Right cardiac atrium (tissue), 5 donors: Measurements from ENCODE around the gene SOX6. TPM values are rescaled to one million over a fixed set of nuclear protein-coding genes. Genes with fewer than 3 reads are reported as not detected.
A peak's percentile ranks its signal among the peaks of the same experiment; 100 is the strongest.
"Not testable (repeated sequence)": the region's sequence is repeated elsewhere in the genome, so short reads cannot be mapped to it uniquely, and the experiment has no call there.

ENCODE experiments used
- ATAC-seq, 2 donors: fragments of 200-7000 bp; cut with Tn5 transposase; one replicate each; pipeline versions ENCODE4 v1.8.0 to v1.9.1; 2020; ENCODE audit warnings: moderate library complexity in 2 of 2, mild to moderate bottlenecking in 1 of 2
- DNase-seq, 3 donors: peaks; one replicate each; pipeline ENCODE4 v3.0.0-alpha.2; 2020
- H3K27ac ChIP-seq: one replicate; pipeline ENCODE4 v1.5.1; 2013; ENCODE audit warnings: mild to moderate bottlenecking, low read length, control low read depth, moderate library complexity
- H3K27me3 ChIP-seq: one replicate; pipeline ENCODE4 v1.6.1; 2013; ENCODE audit not compliant: control insufficient read depth, insufficient read depth
- H3K4me1 ChIP-seq: one replicate; pipeline ENCODE4 v1.6.1; 2013; ENCODE audit warnings: low read length; ENCODE audit not compliant: control insufficient read depth, insufficient read depth
- H3K4me3 ChIP-seq: one replicate; pipeline ENCODE4 v1.5.1; 2013; ENCODE audit warnings: low read length, control low read depth
- H3K9me3 ChIP-seq: one replicate; pipeline ENCODE4 v1.6.1; 2013; ENCODE audit warnings: low read length; ENCODE audit not compliant: control insufficient read depth
- WGBS: extraction: QIAGEN DNeasy Blood & Tissue Kit; methylation state at CpG from one replicate; pipeline ENCODE4 v1.1.7; 2013; 5-methylcytosine and 5-hydroxymethylcytosine counted together
- intact Hi-C, 4 donors: fragments of 100-400 bp; cut with DNase I; formaldehyde crosslinking; loops; one replicate each; pipeline versions ENCODE4 v1.11.0 to v1.14.0; 2022 to 2023
- polyA plus RNA-seq: library from polyadenylated mRNA; stranded (reverse); fragments of 200-250 nt; gene quantifications from one replicate; pipeline ENCODE4 v1.2.3, GENCODE V29; 2013
- total RNA-seq, 4 donors: library from RNA; stranded (reverse); fragmentation: NEBNext Ultra II Directional; extraction: Animal tissue kit (Norgen Biotek cat#: 25700); gene quantifications; one replicate each; pipeline ENCODE4 v1.2.1, GENCODE V29; 2021
- donor health status: healthy with polysubstance abuse.
- donor health status: DM: no; HTN: yes; CAD: no.
- donor health status: DM: no; HTN: no; CAD: no.
- donor health status: DM: no; HTN: yes; CAD: no; lungs with severe emphysema.
- donor health status: DM: yes; HTN: yes; CAD: no.

SOX6 gene
- total and polyA plus RNA-seq, 5 donors: 3.3 to 26.7 (median 22.4) TPM

DNA sequence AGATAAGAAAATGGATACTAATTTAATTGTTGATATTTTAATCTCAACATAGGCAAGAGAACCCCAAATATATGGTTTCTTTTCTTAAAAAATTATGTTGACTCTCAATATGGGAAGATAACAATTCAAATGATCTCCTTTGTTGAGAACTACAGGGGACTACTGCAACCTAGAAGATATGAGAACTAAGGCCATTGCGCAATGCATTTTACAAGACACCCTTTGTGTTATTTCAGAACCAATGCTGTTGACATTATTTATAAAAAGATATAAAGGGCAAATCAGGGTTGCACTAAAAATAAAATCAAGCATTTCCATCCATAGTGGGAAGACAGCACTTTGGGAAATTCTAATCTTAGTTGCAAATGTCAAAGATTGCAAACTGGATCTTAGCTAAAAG, 322.3 kb downstream of the SOX6 start:
- Histone ChIP-seq H3K4me3 (no peak overlapping the region), H3K27me3 (no peaks in the 10 kb centered on the region), H3K4me1 (no peaks in the 10 kb centered on the region), H3K27ac (no peak overlapping the region), H3K9me3 (no peaks in the 10 kb centered on the region)
- intact Hi-C loops: no loop called here
- DNase-seq (no peak), ATAC-seq (no peak)
- 84% methylated on average over 1 of the region's 1 CpG for WGBS

DNA sequence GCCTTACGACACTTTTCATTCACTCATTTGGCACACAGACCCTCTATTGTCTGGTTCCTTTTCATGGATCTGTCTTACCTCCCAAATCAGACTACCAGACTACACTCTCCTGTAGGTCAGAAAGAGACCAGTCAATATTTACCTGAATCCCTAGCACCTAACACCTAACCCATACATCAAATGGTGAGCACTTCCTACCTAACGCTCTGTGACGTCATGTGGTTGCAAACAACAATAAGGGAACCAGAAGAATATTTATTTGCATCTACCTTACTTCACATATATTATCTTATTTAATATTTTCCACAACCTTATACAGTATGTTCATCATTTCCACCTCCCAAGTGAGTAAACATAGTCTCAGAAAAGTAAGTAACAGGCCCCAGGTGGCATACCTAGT, 323.4 kb downstream of the SOX6 start:
- H3K4me3 ChIP-seq: no peak overlapping the region
- over 99% methylated on average over 3 of the region's 3 CpGs for WGBS
- H3K27me3 ChIP-seq: no peaks in the 10 kb centered on the region
- no peak overlapping the region for H3K27ac ChIP-seq
- H3K4me1 ChIP-seq: no peaks in the 10 kb centered on the region
- ATAC-seq: no peak
- intact Hi-C loops: no loop called here
- DNase-seq: no peak
- H3K9me3 ChIP-seq: no peaks in the 10 kb centered on the region

DNA sequence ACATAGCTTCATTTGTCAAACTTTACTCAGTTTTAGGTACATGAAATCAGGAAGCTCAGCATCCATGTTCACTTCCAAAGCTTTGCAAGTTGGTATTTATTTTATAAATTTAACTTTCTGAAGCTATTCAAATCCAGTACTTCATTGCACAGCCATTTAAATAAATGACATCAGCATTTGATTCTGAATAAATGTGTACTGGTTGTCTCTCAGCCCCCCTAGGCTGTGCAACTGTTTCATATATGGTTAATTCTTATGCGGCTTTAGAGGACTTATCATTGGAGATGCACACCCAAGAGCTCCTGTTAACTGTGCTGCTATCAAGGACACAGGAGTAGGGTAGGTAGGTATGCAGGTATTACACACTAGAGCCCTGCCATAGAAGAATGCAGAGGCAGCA, 325.1 kb downstream of the SOX6 start:
- WGBS: 94% methylated on average over 1 of the region's 1 CpG
- DNase-seq: no peak
- Histone ChIP-seq H3K27ac (no peak overlapping the region), H3K4me1 (no peaks in the 10 kb centered on the region), H3K9me3 (no peaks in the 10 kb centered on the region), H3K4me3 (no peak overlapping the region), H3K27me3 (no peaks in the 10 kb centered on the region)
- intact Hi-C loops: no loop called here
- ATAC-seq: no peak

DNA sequence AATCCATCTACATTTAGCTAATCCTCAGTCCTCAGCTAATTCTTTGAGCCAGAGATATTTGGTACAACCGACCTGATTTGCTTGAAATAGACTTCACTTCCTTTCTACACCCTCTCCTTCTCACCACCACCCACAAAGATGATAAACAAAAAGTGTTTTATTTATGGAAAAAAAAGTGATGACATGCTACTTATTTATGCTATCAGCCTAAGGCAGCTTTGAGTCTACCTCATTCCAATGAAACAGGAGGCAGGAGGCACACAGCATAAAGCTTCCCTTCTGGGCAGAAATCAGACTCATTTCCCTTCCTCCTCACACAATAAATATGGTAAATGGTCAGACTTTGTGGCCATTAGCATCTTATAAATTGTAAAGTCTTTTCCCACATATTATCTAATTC, 325.7 kb downstream of the SOX6 start:
- Histone ChIP-seq H3K4me3 (no peak overlapping the region), H3K4me1 (no peaks in the 10 kb centered on the region), H3K27ac (no peak overlapping the region), H3K9me3 (no peaks in the 10 kb centered on the region), H3K27me3 (no peaks in the 10 kb centered on the region)
- DNase-seq (no peak), ATAC-seq (no peak)
- 17% methylated on average over 1 of the region's 1 CpG for WGBS
- intact Hi-C loops: no loop called here

DNA sequence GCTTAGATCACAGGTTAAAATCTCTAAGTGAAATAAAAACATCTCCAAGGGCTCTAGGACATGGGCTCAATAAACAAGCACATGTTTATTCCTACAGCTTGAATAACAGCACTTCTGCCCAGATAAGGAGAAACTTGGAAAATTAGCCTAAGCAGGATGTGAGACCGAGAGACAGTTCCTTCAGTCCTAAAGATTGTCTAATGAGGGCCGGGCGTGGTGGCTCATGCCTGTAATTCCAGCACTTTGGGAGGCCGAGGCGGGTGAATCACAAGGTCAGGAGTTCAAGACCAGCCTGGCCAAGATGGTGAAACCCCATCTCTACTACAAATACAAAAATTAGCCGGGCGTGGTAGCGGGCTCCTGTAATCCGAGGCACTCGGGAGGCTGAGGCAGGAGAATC, 327.2 kb downstream of the SOX6 start:
- H3K27ac ChIP-seq, H3K4me3 ChIP-seq, H3K9me3 ChIP-seq, H3K27me3 ChIP-seq, intact Hi-C loops, H3K4me1 ChIP-seq, ATAC-seq: not testable (repeated sequence)
- 93% methylated on average over 10 of the region's 10 CpGs for WGBS
- peak in 1 of 3 donors; percentile 4 for DNase-seq

DNA sequence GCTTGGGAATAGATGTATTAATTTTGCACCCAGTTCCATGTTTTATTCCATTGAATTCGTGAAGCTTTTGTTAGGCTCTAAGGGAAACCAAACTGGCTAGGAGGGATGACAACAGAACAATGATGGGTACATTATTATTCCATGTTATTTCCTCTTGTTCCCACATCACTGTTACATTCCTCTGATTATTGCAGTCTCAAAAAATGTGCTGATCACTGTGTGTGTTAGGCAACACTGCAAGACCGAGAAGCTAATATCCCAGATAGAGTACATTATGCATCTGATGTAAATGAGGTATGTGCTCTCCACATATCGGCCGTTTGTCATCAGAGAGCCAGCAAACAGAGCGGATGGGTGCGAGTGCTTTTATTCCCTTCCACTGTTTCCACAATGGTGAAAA, 327.9 kb downstream of the SOX6 start:
- DNase-seq (peak in 1 of 3 donors; percentile 14), ATAC-seq (no peak)
- Histone ChIP-seq H3K27me3 (no peaks in the 10 kb centered on the region), H3K27ac (no peak overlapping the region), H3K9me3 (no peaks in the 10 kb centered on the region), H3K4me1 (no peaks in the 10 kb centered on the region), H3K4me3 (no peak overlapping the region)
- intact Hi-C loops: no loop called here
- WGBS: 88% methylated on average over 6 of the region's 6 CpGs

DNA sequence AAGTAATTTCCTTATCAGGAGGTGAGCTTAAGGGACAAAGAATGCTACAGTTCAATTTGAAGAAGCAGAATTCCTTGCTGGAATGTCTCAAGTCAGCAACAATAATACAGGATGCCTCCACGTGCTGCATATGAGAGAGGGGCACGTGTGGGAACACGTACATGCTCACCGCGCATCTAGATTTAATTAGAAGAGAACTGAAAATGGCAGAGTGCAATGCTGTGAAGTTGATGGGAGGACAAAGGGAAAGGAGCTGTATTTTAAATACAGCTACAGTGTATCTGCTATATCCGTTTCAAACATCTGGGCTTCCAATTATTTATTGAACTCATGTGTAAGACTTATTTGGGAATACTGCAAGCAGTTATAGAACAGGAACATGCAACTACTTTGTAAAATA, 328.7 kb downstream of the SOX6 start:
- DNase-seq: no peak
- Histone ChIP-seq H3K27me3 (no peaks in the 10 kb centered on the region), H3K4me1 (no peaks in the 10 kb centered on the region), H3K4me3 (no peak overlapping the region), H3K9me3 (no peaks in the 10 kb centered on the region), H3K27ac (no peak overlapping the region)
- intact Hi-C loops: no loop called here
- ATAC-seq: no peak
- WGBS: 71% methylated on average over 6 of the region's 6 CpGs

DNA sequence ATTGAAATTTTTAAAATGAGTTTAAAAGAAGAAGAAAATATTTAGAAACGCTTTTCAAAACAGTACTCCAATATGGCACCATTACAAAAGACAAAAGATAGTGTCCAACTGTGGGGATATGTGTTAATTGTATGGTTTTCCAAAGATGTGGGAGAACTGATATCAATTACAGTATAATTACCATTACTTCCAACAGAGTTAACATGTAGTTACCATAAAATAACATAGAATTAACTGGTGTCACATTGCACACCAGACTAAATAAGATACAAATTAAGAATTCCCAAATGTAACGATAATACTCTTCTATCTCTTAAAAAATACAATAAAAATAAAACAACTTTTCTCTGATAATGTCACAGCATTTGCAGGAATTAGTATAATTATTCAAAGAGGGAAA, 329.5 kb downstream of the SOX6 start:
- DNase-seq (no peak), ATAC-seq (no peak)
- Histone ChIP-seq H3K4me1 (no peaks in the 10 kb centered on the region), H3K9me3 (no peaks in the 10 kb centered on the region), H3K27ac (no peak overlapping the region), H3K27me3 (no peaks in the 10 kb centered on the region), H3K4me3 (no peak overlapping the region)
- WGBS: 99% methylated on average over 2 of the region's 2 CpGs
- intact Hi-C loops: no loop called here

DNA sequence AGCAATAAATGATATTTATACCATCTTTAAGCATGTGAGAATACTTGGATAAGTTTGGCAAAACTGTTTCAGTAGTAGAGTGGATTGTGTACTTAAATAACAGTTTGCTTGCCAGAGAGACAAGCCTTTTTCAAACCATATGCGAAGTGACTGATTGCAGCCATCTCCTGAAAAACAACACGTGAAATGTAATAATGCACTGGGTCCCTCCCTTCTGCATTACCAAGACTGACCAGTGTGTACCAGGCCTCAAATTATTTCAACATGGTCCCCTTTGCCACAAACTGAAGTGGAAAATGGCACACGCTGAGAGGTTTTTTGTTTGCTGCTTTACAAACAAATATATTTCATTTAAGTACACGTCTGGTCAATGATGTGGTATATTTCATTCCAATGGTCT, 337.4 kb downstream of the SOX6 start:
- DNase-seq: no peak
- H3K9me3 ChIP-seq: no peaks in the 10 kb centered on the region
- no peaks in the 10 kb centered on the region for H3K27me3 ChIP-seq
- H3K27ac ChIP-seq: no peak overlapping the region
- H3K4me1 ChIP-seq: peaks cover 3% of the 10 kb centered on the region
- intact Hi-C loops: no loop called here
- 96% methylated on average over 4 of the region's 4 CpGs for WGBS
- no peak for ATAC-seq
- H3K4me3 ChIP-seq: no peak overlapping the region

DNA sequence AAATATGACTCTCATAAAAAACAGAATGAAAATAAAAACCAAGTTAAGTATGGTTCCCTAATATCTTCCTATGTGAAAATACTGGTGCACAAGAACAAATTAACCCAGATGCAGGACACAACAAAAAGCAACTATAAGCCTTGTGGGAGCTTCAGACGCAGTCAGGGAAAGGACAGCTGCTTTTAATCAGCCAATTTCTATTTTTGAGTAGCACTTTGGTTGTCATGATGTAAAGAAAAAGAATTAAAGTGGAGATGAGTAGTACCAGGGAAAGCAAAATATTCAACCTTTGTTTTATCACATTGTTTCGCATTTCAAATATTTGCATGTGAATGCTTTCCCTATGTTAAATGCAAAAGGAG, 339.9 kb downstream of the SOX6 start:
- WGBS: 76% methylated on average over 2 of the region's 2 CpGs
- Histone ChIP-seq H3K27ac (no peak overlapping the region), H3K27me3 (no peaks in the 10 kb centered on the region), H3K9me3 (no peaks in the 10 kb centered on the region), H3K4me1 (peaks cover 7% of the 10 kb centered on the region), H3K4me3 (no peak overlapping the region)
- DNase-seq: no peak
- intact Hi-C loops: no loop called here
- ATAC-seq: no peak

DNA sequence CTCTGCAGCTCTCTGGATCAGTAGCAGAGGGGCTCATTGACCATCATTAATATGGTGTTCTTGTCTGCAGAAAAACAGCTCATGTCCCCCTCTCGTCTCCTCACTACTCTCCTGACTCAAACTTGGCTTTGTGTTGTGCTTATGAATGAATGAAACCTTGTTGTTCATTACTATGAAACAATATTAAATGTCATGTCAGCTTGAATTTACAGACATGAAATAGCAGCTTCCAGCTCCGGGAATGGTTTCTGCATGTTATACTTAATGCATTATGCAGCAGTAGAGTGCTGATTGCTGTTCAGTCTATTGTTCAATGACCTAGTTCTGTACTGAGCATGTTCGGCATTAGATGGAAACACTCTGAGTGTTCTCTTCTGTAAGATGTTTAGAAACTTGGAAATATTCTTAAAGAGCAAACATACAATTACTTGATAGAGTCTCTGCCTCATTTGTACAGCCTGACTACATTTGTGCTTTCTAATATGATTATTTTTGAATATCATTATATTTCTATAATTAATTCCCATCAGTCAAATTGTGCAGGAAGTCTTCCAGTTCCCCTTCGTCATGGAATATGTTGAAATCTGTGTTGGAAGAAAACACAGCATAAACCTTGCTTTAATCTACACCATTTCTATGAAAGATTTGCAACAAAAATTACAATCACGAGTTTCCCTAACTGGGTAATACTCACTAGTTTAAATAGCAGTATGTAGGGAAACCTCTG, 340.4 kb downstream of the SOX6 start:
- no peaks in the 10 kb centered on the region for H3K9me3 ChIP-seq
- ATAC-seq (no peak), DNase-seq (no peak)
- no peaks in the 10 kb centered on the region for H3K27me3 ChIP-seq
- intact Hi-C loops: no loop called here
- 73% methylated on average over 5 of the region's 5 CpGs for WGBS
- H3K4me1 ChIP-seq: peaks cover 7% of the 10 kb centered on the region
- no peak overlapping the region for H3K27ac ChIP-seq
- no peak overlapping the region for H3K4me3 ChIP-seq

DNA sequence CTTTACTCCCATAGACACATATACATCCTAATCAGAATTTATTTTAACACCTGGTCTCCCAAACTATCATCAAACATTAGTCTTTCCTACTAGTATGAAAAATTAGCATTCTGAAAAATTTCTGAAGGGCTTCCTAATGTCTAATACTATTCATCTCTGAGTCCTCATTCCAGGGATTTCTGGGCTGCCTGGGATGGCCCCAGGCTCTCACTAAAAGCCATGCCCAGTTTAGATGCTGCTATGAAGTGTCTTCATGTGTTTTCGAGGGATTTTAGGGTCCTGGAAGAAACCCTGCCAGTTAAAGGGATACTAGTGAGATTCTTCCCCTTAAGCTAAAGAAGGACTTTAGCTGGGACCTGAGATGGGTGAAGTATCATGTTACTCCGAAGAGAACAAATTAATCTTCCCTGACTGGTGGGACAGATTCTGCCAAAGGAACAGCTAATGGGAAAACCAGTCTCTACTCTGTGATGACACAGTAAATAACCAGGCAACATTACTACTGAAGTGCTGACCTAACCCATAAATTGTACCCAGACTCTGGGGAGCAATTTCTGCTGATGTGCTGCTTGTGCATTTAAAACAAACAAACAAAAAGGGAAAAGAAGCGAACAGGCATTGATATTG, 342.6 kb downstream of the SOX6 start:
- 58% methylated on average over 3 of the region's 3 CpGs for WGBS
- Histone ChIP-seq H3K4me1 (peaks cover 7% of the 10 kb centered on the region), H3K27ac (no peak overlapping the region), H3K4me3 (no peak overlapping the region), H3K9me3 (no peaks in the 10 kb centered on the region), H3K27me3 (no peaks in the 10 kb centered on the region)
- intact Hi-C loops: no loop called here
- no peak for ATAC-seq
- DNase-seq: no peak
